Central memory CD8-positive, alpha-beta T cell (primary cell): ENCODE measurements around the gene EPHA6.

Experiments used
- ATAC-seq: fragments of 150-1000 bp; cut with Tn5 transposase; replicated peaks from 2 replicates; pipeline ENCODE4 v1.10.0; 2022; ENCODE audit warnings: mild to moderate bottlenecking, moderate FRiP score, moderate number of reproducible peaks; ENCODE audit not compliant: poor library complexity, severe bottlenecking; ENCODE audit errors: extremely low read depth
- DNase-seq, 2 donors: peaks; one replicate each; pipeline ENCODE4 v3.0.0; 2021; ENCODE audit warnings: low spot score in 2 of 2
- H3K27ac Mint-ChIP-seq: one replicate; pipeline ENCODE4 v1.8.0; 2022; ENCODE audit warnings: low read depth, mild to moderate bottlenecking, moderate library complexity, mixed read lengths
- H3K27me3 Mint-ChIP-seq: one replicate; pipeline ENCODE4 v1.8.0; 2022; ENCODE audit warnings: mixed read lengths
- H3K36me3 Mint-ChIP-seq: one replicate; pipeline ENCODE4 v1.8.0; 2022; ENCODE audit warnings: mild to moderate bottlenecking, moderate library complexity, mixed read lengths; ENCODE audit not compliant: insufficient read depth
- H3K4me1 Mint-ChIP-seq: one replicate; pipeline ENCODE4 v1.8.0; 2022; ENCODE audit warnings: mixed read lengths
- H3K4me3 Mint-ChIP-seq: one replicate; pipeline ENCODE4 v1.8.0; 2022; ENCODE audit warnings: mild to moderate bottlenecking, moderate library complexity, mixed read lengths
- H3K9me3 Mint-ChIP-seq: one replicate; pipeline ENCODE4 v1.8.0; 2022; ENCODE audit warnings: mixed read lengths

EPHA6 gene

DNA sequence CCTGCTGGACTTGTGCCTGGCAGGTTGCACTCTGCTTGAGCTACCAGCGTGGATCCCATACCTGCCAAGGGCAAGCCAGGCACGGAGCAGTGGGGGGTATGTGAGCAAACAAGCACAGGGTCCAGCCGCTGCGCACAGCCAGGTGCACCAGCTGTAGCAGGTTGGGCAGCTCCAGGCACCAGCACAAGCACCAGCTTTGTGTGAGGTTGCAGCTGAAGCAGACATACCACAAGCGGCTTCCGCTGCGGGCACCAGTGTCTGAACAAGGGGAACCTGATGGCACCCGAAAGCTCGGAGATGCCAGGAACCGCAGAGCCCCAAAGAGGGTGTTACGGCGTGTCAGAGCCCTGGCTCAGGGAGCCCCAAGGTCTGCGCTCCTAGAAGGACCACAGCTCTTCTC is 477.5 kb downstream of the EPHA6 start:
- Mint-ChIP-seq H3K27ac (no peak overlapping the region), H3K36me3 (no peaks in the 10 kb centered on the region), H3K9me3 (peaks cover 33% of the 10 kb centered on the region), H3K4me1 (no peaks in the 10 kb centered on the region), H3K27me3 (no peaks in the 10 kb centered on the region), H3K4me3 (no peak overlapping the region)
- DNase-seq = no peak
- no peak for ATAC-seq

DNA sequence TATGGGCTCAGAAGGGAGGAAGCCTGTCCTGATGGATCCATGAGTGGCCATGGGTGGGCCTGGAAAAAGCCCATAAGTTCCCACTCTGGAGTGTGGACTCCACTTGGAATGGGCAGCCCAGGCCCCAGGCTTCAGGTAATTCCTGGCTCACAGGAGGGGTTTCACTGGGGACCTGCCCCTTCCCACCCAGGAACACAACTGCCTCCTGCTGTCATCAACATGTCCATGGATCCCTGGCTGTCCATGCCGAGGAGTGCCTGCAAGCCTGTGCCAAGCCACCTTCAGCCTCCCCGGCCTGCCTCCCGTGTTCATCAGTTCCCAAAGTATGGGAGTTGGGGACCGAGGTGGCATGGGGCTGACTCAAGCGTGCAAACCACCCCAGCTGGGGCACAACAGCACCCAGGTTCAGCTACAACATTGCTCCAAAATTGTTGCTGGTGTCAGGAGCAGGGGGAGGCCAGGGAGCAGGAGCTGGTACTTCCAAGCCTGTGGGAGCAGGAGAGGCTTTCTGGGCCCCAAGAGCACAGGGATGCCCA is 479.3 kb downstream of the EPHA6 start:
- ATAC-seq (no peak), DNase-seq (no peak)
- Mint-ChIP-seq H3K9me3 (peaks cover 33% of the 10 kb centered on the region), H3K4me3 (no peak overlapping the region), H3K4me1 (no peaks in the 10 kb centered on the region), H3K36me3 (no peaks in the 10 kb centered on the region), H3K27ac (no peak overlapping the region), H3K27me3 (no peaks in the 10 kb centered on the region)

DNA sequence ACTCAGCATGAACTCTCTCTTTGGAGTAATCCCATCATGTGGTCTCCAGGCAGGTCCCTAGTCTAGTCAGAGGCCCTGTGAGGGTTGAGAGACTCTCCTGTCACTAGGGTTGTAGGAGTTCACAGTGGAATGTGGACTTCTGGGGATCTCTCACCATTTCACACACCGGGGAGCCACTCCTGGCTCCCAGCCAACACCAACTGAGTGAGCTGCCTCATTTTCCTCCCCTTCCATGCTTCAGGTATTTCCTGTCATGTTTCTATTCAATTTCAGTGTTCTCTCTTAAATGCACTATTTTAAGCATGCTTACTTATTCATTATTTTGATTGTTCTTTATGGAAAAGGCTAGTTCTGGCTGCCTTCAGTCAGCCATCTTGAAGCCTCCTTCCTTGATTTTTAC is 482.6 kb downstream of the EPHA6 start:
- Mint-ChIP-seq H3K4me3 (no peak overlapping the region), H3K4me1 (no peaks in the 10 kb centered on the region), H3K9me3 (peaks cover 14% of the 10 kb centered on the region), H3K27me3 (no peaks in the 10 kb centered on the region), H3K36me3 (no peaks in the 10 kb centered on the region), H3K27ac (peak overlapping the region; percentile 20)
- no peak for ATAC-seq
- DNase-seq = no peak

DNA sequence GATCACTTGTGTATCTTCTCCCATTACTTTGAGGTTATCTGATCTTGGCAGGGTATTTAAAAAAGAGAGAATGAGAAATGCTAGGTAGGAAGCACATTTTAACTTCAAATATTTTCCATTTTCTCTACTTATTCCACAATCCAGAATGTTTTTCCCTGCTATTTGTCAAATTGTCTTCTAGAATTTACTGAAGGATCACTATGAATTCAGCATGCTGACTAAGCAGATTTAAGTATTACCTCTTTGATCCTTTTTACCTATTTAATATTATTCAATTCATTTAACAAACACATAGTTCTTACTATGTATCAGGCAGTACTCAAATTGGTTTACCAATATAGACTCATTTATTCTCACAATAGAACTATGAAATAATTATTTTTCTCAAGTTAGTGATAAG is 486.7 kb downstream of the EPHA6 start:
- Mint-ChIP-seq H3K27ac (no peak overlapping the region), H3K4me1 (no peaks in the 10 kb centered on the region), H3K36me3 (no peaks in the 10 kb centered on the region), H3K27me3 (no peaks in the 10 kb centered on the region), H3K9me3 (peaks cover 12% of the 10 kb centered on the region), H3K4me3 (no peak overlapping the region)
- no peak for ATAC-seq
- no peak for DNase-seq

DNA sequence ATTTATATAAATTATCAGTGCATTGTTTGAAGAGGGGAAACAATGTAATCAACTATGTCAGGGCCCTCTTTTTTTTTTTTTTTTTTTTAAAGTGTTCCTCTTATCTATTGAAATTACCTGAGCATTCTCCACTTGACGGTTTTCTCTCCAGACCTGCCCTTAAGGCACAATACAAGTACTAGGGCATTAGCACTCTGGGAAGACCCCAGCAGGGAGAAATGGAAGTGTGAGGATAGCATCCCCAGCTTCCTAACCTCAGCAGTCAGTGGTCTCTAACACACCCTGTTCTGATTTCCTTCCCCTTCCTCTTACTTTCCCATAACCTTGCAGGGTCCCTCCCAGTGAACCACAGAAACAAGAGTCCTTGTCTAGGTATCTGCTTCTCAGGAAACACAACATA is 491.8 kb downstream of the EPHA6 start:
- DNase-seq = no peak
- Mint-ChIP-seq H3K9me3 (peaks cover 22% of the 10 kb centered on the region), H3K27me3 (no peaks in the 10 kb centered on the region), H3K27ac (no peak overlapping the region), H3K4me3 (no peak overlapping the region), H3K4me1 (no peaks in the 10 kb centered on the region), H3K36me3 (no peaks in the 10 kb centered on the region)
- no peak for ATAC-seq

DNA sequence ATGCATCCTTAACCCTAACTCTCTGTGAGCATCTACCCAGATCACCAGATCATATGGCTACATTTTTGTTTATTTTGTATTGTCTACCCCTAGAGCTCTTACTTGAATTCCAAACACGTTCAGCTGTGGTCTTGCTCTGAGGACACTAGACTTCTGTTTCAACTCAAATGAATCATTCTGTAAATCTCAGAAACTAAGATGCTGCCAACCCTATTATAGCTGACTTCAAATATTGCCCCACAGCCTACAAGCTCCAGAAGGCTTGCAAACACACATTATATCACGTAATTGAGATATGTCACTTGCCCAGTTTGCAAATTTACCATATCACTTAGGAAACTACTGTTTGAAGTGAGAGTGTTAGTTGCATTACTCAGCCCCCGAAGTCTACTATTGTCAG is 524.0 kb downstream of the EPHA6 start:
- no peak for ATAC-seq
- H3K4me3 Mint-ChIP-seq = no peak overlapping the region
- H3K27me3 Mint-ChIP-seq = no peaks in the 10 kb centered on the region
- peaks cover 10% of the 10 kb centered on the region for H3K9me3 Mint-ChIP-seq
- no peaks in the 10 kb centered on the region for H3K36me3 Mint-ChIP-seq
- no peak for DNase-seq
- no peaks in the 10 kb centered on the region for H3K4me1 Mint-ChIP-seq
- no peak overlapping the region for H3K27ac Mint-ChIP-seq

DNA sequence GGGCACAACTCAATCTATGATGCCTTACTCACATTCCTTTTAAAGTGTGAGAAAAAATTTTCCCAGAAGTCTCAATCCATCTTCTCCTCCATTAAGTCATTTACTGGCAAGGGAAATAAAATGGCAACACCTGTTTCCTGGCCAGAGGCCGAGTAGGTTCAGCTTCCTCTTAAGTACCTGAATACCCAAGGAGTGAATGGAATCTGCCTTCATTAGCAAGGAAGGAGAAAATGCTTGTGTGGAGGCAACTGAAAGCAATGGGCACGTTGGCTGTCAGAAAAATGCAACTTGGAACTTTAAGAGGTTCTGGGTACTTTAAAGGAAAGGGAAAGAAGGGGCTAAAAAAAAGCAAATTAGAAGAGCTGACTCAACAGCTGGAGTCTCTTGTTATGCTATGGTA is 526.5 kb downstream of the EPHA6 start:
- ATAC-seq = no peak
- no peaks in the 10 kb centered on the region for H3K36me3 Mint-ChIP-seq
- H3K27ac Mint-ChIP-seq = no peak overlapping the region
- H3K4me3 Mint-ChIP-seq = no peak overlapping the region
- DNase-seq = no peak
- H3K27me3 Mint-ChIP-seq = no peaks in the 10 kb centered on the region
- H3K9me3 Mint-ChIP-seq = peaks cover 23% of the 10 kb centered on the region
- no peaks in the 10 kb centered on the region for H3K4me1 Mint-ChIP-seq

DNA sequence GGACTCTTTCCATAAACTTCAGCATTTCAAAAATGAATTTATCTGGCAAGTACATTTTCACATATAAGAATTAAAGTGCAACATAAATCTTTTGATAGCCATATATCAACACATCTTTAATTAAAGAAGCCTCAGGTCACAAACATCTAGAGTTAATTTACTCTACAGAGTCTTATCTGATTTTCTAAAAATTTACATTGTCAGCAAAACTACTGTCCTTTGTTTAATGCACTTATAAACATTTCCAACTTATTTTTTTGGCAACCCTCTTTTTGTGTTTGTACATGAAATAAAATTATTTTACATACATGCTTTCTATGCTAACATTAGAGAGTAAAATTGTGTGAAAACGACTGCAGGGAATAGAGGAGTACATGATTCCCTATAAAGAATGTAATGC is 533.4 kb downstream of the EPHA6 start:
- no peaks in the 10 kb centered on the region for H3K4me1 Mint-ChIP-seq
- DNase-seq (no peak), ATAC-seq (no peak)
- no peak overlapping the region for H3K27ac Mint-ChIP-seq
- H3K4me3 Mint-ChIP-seq = no peak overlapping the region
- H3K9me3 Mint-ChIP-seq = peaks cover 26% of the 10 kb centered on the region
- H3K27me3 Mint-ChIP-seq = no peaks in the 10 kb centered on the region
- no peaks in the 10 kb centered on the region for H3K36me3 Mint-ChIP-seq

DNA sequence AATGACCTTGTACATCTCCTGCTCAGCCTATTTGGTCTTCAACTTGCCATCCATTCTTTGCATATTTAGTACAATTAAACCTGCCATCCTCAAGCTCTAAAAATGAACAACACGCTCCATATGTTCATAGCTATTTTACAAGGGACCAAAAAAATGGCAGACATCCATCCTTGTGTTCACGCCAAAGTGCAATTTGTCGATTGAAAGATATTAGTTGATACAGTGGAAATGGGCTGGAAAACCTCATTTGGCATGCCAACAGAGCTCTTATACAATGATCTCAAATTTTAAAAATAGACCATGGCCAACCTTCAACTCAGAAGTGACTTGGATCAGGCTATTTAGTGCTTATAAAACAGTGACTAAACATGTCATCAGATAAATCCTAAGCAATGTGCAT is 536.6 kb downstream of the EPHA6 start:
- ATAC-seq (no peak), DNase-seq (no peak)
- no peak overlapping the region for H3K27ac Mint-ChIP-seq
- H3K36me3 Mint-ChIP-seq = no peaks in the 10 kb centered on the region
- no peak overlapping the region for H3K4me3 Mint-ChIP-seq
- no peaks in the 10 kb centered on the region for H3K27me3 Mint-ChIP-seq
- no peaks in the 10 kb centered on the region for H3K4me1 Mint-ChIP-seq
- H3K9me3 Mint-ChIP-seq = peaks cover 27% of the 10 kb centered on the region

DNA sequence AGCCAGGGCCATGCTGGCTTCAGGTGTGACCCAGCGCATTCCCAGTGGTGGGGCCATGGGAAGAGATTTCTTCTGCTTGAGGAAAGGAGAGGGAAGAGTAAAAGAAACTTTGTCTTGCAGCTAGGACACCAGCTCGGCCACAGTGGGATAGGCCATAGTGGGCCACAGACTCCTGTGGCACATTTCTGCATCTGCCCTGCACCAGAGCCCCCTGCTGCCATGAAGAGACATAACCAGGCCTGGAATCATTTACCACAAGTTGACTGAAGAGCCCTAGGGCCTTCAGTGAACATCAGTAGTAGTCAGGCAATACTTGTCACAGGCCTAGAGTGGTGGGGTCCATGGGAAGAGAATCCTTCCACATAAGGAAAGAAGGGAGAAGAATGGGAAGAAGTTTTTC is 538.8 kb downstream of the EPHA6 start:
- Mint-ChIP-seq H3K27ac (no peak overlapping the region), H3K27me3 (no peaks in the 10 kb centered on the region), H3K4me3 (no peak overlapping the region), H3K36me3 (no peaks in the 10 kb centered on the region), H3K9me3 (peaks cover 27% of the 10 kb centered on the region), H3K4me1 (no peaks in the 10 kb centered on the region)
- DNase-seq = no peak
- ATAC-seq = no peak

DNA sequence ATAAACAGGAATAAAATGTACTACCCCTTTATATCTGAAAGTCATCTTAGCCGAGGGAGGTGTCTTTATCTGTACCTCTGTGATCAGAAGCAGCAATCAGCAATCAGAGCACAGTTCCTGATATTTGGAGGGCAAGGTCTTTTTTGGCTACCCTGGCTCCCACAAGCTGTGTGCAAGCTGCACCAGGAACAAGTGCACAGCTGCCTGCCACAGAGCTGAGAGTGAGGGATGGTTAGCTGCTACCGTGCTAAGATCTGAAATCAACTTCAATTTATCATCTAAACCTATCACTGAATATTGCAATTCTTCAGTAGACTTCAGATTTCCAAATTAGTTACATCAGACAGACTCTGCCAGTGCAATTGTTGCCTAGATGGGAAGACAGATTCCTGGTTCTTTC is 545.6 kb downstream of the EPHA6 start:
- no peak overlapping the region for H3K27ac Mint-ChIP-seq
- H3K9me3 Mint-ChIP-seq = peaks cover 16% of the 10 kb centered on the region
- H3K36me3 Mint-ChIP-seq = no peaks in the 10 kb centered on the region
- DNase-seq (no peak), ATAC-seq (no peak)
- no peaks in the 10 kb centered on the region for H3K27me3 Mint-ChIP-seq
- no peaks in the 10 kb centered on the region for H3K4me1 Mint-ChIP-seq
- H3K4me3 Mint-ChIP-seq = no peak overlapping the region

DNA sequence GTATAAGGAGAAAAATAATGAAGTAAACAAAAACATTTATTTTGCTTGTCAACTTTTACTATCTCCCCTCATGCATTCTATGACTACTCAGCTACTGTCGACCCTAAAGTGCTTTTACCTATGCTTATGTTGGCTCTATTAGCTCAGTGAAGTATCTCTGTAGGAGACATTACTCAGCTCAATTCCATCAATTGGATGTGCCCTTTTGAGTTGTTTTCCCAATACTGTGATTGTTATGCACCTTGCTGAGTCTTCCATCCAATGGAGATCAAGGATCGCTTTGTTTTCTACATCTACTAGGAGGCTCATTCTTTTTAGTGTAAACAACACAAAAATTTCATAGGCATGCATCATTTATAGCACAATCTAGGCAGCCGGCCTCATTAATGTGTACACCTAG is 546.4 kb downstream of the EPHA6 start:
- Mint-ChIP-seq H3K9me3 (peaks cover 11% of the 10 kb centered on the region), H3K27ac (no peak overlapping the region), H3K36me3 (no peaks in the 10 kb centered on the region), H3K27me3 (no peaks in the 10 kb centered on the region), H3K4me1 (no peaks in the 10 kb centered on the region), H3K4me3 (no peak overlapping the region)
- DNase-seq (no peak), ATAC-seq (no peak)

DNA sequence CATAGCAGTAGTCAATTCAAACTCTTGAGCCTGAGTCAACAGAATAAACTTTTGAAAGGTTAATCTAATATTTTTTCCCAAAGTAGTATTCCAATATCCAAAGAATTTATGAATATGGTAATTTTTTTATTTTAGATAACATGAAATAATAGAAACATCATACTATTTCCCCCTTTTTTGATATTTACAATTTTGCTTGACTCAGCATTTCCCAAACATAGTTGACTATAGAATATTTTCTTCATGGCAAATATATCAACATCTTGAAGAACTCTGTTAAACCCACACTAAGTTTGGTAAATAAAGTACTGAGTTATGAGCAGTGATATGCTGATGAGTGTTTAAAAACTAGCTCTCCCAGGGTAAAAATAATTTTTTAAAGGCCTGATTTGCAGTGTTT is 570.2 kb downstream of the EPHA6 start:
- Mint-ChIP-seq H3K4me1 (no peaks in the 10 kb centered on the region), H3K4me3 (no peak overlapping the region), H3K36me3 (no peaks in the 10 kb centered on the region), H3K9me3 (peaks cover 21% of the 10 kb centered on the region), H3K27me3 (no peaks in the 10 kb centered on the region), H3K27ac (no peak overlapping the region)
- ATAC-seq (no peak), DNase-seq (no peak)

DNA sequence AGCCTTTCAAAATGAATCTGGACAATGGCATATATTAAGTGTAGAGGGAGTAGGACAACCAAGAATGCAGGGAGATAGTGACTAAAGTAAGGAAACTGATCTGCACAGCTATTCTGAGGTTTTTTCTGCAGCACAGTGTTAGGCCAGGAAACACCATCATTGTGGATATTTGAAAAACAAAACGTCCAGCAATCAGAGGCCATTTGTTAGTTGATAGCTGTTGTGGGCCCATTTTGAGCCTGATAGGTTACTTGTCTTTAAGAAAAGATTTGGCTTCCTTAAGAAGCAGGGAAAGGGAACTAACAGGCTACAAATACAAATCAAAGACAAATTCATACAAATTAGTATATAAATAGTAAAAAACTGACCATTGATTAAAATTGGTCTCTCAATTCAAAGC is 574.4 kb downstream of the EPHA6 start:
- ATAC-seq = no peak

More for the DNA sequence above, 574.4 kb downstream of the EPHA6 start:
- Mint-ChIP-seq H3K27ac (no peak overlapping the region), H3K9me3 (peaks cover 21% of the 10 kb centered on the region), H3K4me3 (no peak overlapping the region), H3K27me3 (no peaks in the 10 kb centered on the region), H3K4me1 (no peaks in the 10 kb centered on the region), H3K36me3 (no peaks in the 10 kb centered on the region)
- DNase-seq = no peak
